Measurements from ENCODE around the gene ETFDH.
"Not testable (repeated sequence)": the region's sequence is repeated elsewhere in the genome, so short reads cannot be mapped to it uniquely, and the experiment has no call there.

Gene ETFDH

DNA sequence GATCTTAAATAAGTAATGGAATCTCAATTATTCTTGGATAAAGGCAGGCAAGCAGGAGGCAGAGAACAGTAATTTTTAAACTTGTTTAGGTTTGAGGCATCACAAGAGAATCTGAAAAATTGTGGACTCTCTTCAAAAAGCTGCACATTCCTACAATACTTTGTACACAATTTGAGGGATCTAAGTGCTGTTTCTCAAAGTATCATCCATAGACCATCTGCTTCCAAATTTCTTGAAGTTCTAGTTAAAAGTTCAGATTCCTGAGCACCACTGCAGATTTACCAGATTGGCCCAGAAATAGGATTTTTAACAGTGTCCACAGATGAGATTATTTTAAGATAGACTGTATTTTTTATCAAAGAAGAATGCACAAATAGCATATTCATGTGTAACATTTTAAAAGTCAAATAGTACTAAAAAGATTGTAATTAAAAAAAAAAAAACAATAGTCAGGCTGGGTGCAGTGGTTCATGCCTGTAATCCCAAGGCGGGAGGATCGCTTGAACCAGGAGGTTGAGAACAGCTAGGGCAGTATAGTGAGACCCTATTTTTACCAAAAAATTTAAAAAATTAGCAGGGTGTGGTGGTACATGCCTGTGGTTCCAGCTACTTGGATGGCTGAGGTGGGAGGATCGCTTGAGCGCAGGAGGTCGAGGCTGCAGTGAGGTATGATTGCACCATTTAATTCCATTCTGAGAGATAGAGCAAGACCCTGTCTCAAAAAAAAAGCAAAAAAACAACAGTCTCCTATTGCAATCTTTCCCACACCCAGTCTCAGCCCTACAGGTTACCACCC lies 82.5 kb downstream of the ETFDH start:
- peak; percentile 50 for DNase-seq (ENCODE audit: low spot score)

GRCh38 chr4:158755819-158756218 lies 83.7 kb downstream of the ETFDH start:
- not testable (repeated sequence) for DNase-seq (ENCODE audit: low spot score)

DNA sequence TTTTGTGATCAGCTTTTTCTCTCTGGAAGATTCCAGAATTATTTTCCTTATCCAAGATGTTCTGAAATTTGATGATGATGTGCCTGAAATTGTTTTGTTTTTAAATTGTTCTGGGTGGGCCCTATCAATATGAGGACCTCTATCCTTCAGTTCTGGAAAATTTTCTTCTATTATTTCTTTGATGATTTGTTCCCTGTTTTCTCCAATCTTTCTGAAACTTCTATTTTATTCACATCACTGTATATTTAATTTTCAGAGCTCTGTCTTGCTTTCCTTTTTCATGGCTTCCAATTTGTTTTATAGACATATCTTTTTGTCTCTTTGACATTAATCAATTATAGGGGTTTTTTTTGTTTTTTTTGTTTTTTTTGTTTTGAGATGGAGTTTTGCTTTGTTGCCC lies 84.5 kb downstream of the ETFDH start:
- no peak for DNase-seq (ENCODE audit: low spot score)

DNA sequence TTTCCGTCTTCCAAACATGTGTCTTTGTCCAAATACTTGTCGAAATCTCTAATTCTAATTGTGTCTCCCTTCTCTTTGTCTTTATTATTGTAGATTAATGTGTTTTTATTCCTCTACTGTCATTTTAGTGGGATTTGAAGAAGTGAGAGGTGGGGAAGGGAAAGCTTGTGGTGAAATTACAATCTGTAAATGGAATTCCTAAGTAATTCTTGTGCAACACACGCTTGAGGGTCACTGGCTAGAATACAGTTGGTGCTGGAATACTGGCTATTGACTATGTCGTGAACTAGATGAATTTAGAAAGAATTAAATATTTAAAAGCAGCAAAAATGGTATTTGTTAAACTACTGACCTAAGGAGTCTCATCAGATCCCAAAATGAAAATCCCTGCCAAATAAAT lies 86.0 kb downstream of the ETFDH start:
- peak; percentile 48 for DNase-seq (ENCODE audit: low spot score)

- no peak for DNase-seq (ENCODE audit: low spot score)
These were observed 86.6 kb downstream of the ETFDH start for GRCh38 chr4:158758703-158759102.
